Colonic mucosa (tissue), 4 donors: ENCODE data around the gene SLC19A1. TPM values are rescaled to one million over a fixed set of nuclear protein-coding genes. Genes with fewer than 3 reads are reported as not detected.
A peak's percentile ranks its signal among the peaks of the same experiment; 100 is the strongest.
"Not testable (repeated sequence)": the region's sequence is repeated elsewhere in the genome, so short reads cannot be mapped to it uniquely, and the experiment has no call there.

ENCODE experiments used
- DNase-seq: peaks from one replicate; pipeline ENCODE4 v3.0.0-alpha.2; 2020
- H3K27ac ChIP-seq: fragments of 200-600 bp; one replicate; pipeline ENCODE4 v1.8.0; 2021
- H3K27me3 ChIP-seq: fragments of 200-600 bp; one replicate; pipeline ENCODE4 v1.8.0; 2021
- H3K36me3 ChIP-seq: fragments of 200-600 bp; one replicate; pipeline ENCODE4 v1.8.0; 2021
- H3K4me1 ChIP-seq: fragments of 200-600 bp; one replicate; pipeline ENCODE4 v1.8.0; 2021; ENCODE audit warnings: mild to moderate bottlenecking
- H3K4me3 ChIP-seq: fragments of 200-600 bp; one replicate; pipeline ENCODE4 v1.8.0; 2021
- H3K9ac ChIP-seq, 2 donors: one replicate each; pipeline ENCODE4 v1.7.0; 2013; ENCODE audit warnings: control low read depth in 2 of 2, low read depth in 2 of 2, low read length in 2 of 2
- H3K9me3 ChIP-seq: fragments of 200-600 bp; one replicate; pipeline ENCODE4 v1.8.0; 2021
- CTCF ChIP-seq: fragments of 200-600 bp; IDR thresholded peaks from one replicate; pipeline ENCODE4 v1.8.0; 2022; ENCODE audit warnings: antibody characterized with exemption, mild to moderate bottlenecking
- intact Hi-C: fragments of 100-400 bp; cut with DNase I; formaldehyde crosslinking; loops from one replicate; pipeline ENCODE4 v1.14.1; 2022
- total RNA-seq, 2 donors: library from RNA; stranded (reverse); fragmentation: NEBNext Ultra II Directional in 1 of 2; extraction: Animal tissue kit (Norgen Biotek cat#: 25700) in 1 of 2; gene quantifications; one replicate each; pipeline ENCODE4 v1.2.1, GENCODE V29; 2021
- donor health status: healthy.
- donor health status: DM: no; HTN: no; CAD: no.
- donor health status: DM: no; HTN: no; CAD: no.

The SLC19A1 gene
- total RNA-seq, 2 donors from 2014 or later, result 10.7 to 25.3 TPM

GRCh38 chr21:45532826-45533360 lies 9.3 kb downstream of the SLC19A1 start:
- peak overlapping the region in 1 of 2 donors; percentile 63 for H3K9ac ChIP-seq
- no peaks in the 10 kb centered on the region for H3K36me3 ChIP-seq
- H3K4me3 ChIP-seq, result no peak overlapping the region
- H3K27me3 ChIP-seq, result no peaks in the 10 kb centered on the region
- H3K9me3 ChIP-seq, result no peaks in the 10 kb centered on the region
- peak overlapping the region; percentile 40 for H3K27ac ChIP-seq
- no peak for DNase-seq
- intact Hi-C loops, result no loop called here
- no peak for TF ChIP-seq CTCF
- peaks cover 22% of the 10 kb centered on the region for H3K4me1 ChIP-seq

GRCh38 chr21:45531393-45532215 lies 10.6 kb downstream of the SLC19A1 start:
- Histone ChIP-seq H3K36me3 (no peaks in the 10 kb centered on the region), H3K9me3 (no peaks in the 10 kb centered on the region), H3K4me1 (peaks cover 22% of the 10 kb centered on the region), H3K9ac (no peak overlapping the region), H3K27me3 (no peaks in the 10 kb centered on the region), H3K27ac (no peak overlapping the region), H3K4me3 (no peak overlapping the region)
- TF ChIP-seq CTCF, result no peak
- DNase-seq, result no peak
- intact Hi-C loops, result no loop called here

GRCh38 chr21:45531114-45531392 lies 11.2 kb downstream of the SLC19A1 start:
- intact Hi-C loops, H3K4me3 ChIP-seq, H3K9ac ChIP-seq, H3K27ac ChIP-seq, H3K9me3 ChIP-seq, H3K27me3 ChIP-seq, H3K36me3 ChIP-seq, DNase-seq: not testable (repeated sequence)
- peaks cover 22% of the 10 kb centered on the region for H3K4me1 ChIP-seq

GRCh38 chr21:45530423-45531113 lies 11.7 kb downstream of the SLC19A1 start:
- Histone ChIP-seq H3K27ac (no peak overlapping the region), H3K4me3 (no peak overlapping the region), H3K36me3 (no peaks in the 10 kb centered on the region), H3K9me3 (no peaks in the 10 kb centered on the region), H3K27me3 (no peaks in the 10 kb centered on the region), H3K4me1 (peaks cover 24% of the 10 kb centered on the region), H3K9ac (no peak overlapping the region)
- no peak for TF ChIP-seq CTCF
- no peak for DNase-seq
- intact Hi-C loops, result no loop called here

- no peaks in the 10 kb centered on the region for H3K36me3 ChIP-seq
- peaks cover 29% of the 10 kb centered on the region for H3K4me1 ChIP-seq
- intact Hi-C loops, result no loop called here
- H3K4me3 ChIP-seq, result no peak overlapping the region
- H3K9ac ChIP-seq, result no peak overlapping the region
- no peak for DNase-seq
- no peak for TF ChIP-seq CTCF
- no peak overlapping the region for H3K27ac ChIP-seq
- H3K9me3 ChIP-seq, result no peaks in the 10 kb centered on the region
- no peaks in the 10 kb centered on the region for H3K27me3 ChIP-seq
Measured at GRCh38 chr21:45529785-45530422, 12.3 kb downstream of the SLC19A1 start.
